ENCODE measurements around the gene KSR1.
"Not testable (repeated sequence)": the region's sequence is repeated elsewhere in the genome, so short reads cannot be mapped to it uniquely, and the experiment has no call there.

KSR1 gene

DNA sequence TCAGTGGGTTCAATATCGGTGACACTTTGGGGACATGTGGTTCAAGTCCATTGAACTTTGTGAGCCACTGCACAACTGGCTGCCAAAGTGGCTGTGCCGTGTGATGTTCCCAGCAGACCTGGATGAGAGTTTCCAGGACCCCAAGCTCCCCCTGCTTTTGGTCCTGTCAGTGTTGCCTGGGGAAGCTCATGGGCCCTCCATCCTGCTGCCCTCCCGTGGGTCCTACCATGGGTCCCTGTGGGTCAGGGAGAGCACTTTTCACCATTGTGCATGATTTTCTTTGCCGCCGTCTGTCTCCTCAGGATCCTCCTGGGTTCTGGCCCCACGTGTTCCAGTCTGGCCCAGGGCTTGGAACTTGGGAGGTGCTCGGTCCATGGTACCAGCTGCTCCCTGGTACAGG is 212.9 kb downstream of the KSR1 start:
- CTCF ChIA-PET: interaction anchor here (1.3 kb wide), 1 partner anchor 14 kb away, joined by 8 read pairs; no protein-coding TSS in a partner anchor
- TF ChIP-seq NFRKB (IDR thresholded peaks at IDR 0.05) (no peak), FOXM1 (IDR thresholded peaks at IDR 0.05; ENCODE audit: borderline replicate concordance) (no peak), FOXA1 (IDR thresholded peaks at IDR 0.05) (no peak), HDGF (IDR thresholded peaks at IDR 0.05; ENCODE audit: borderline replicate concordance) (no peak), BHLHE40 (IDR thresholded peaks at IDR 0.05; ENCODE audit: borderline replicate concordance) (no peak), CTBP1 (IDR thresholded peaks at IDR 0.05; ENCODE audit: borderline replicate concordance) (no peak), L3MBTL2 (conservative IDR thresholded peaks at IDR 0.05) (no peak), FOXK2 (IDR thresholded peaks at IDR 0.05) (no peak), ARNT (IDR thresholded peaks at IDR 0.05) (no peak)
- TF ChIP-seq, protein P1, sequence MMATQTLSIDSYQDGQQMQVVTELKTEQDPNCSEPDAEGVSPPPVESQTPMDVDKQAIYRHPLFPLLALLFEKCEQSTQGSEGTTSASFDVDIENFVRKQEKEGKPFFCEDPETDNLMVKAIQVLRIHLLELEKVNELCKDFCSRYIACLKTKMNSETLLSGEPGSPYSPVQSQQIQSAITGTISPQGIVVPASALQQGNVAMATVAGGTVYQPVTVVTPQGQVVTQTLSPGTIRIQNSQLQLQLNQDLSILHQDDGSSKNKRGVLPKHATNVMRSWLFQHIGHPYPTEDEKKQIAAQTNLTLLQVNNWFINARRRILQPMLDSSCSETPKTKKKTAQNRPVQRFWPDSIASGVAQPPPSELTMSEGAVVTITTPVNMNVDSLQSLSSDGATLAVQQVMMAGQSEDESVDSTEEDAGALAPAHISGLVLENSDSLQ (IDR thresholded peaks at IDR 0.05): no peak
- POLR2A ChIA-PET: no interaction called here
- DNase-seq (ENCODE audit: extremely low spot score): no peak

DNA sequence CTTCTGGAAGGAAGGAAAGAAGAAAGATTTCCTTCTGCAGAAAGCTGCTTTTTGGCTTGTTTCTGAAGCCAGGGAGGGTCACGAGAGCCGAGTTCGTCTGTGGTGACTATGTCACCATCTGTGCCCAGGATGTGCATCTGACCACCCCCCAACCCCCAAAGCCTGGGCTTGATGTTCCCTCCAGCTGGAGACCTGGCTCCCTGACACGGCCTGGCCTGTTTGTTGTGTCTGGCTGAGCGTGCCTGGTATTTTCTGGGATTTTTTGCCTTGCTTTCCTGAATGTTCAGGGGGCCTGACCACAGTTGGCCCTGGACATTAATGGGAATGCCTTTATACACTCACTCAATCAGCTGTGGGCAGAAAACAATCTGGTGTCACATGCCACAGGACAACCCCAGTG is 213.6 kb downstream of the KSR1 start:
- ChIA-PET CTCF (interaction anchor here (1.3 kb wide), 1 partner anchor 15 kb away, joined by 8 read pairs; no protein-coding TSS in a partner anchor), POLR2A (no interaction called here)
- DNase-seq (ENCODE audit: extremely low spot score): no peak
- TF ChIP-seq L3MBTL2 (conservative IDR thresholded peaks at IDR 0.05) (no peak), ZNF384 (IDR thresholded peaks at IDR 0.05) (no peak), CTBP1 (IDR thresholded peaks at IDR 0.05; ENCODE audit: borderline replicate concordance) (no peak), SP1 (IDR thresholded peaks at IDR 0.05) (no peak)

DNA sequence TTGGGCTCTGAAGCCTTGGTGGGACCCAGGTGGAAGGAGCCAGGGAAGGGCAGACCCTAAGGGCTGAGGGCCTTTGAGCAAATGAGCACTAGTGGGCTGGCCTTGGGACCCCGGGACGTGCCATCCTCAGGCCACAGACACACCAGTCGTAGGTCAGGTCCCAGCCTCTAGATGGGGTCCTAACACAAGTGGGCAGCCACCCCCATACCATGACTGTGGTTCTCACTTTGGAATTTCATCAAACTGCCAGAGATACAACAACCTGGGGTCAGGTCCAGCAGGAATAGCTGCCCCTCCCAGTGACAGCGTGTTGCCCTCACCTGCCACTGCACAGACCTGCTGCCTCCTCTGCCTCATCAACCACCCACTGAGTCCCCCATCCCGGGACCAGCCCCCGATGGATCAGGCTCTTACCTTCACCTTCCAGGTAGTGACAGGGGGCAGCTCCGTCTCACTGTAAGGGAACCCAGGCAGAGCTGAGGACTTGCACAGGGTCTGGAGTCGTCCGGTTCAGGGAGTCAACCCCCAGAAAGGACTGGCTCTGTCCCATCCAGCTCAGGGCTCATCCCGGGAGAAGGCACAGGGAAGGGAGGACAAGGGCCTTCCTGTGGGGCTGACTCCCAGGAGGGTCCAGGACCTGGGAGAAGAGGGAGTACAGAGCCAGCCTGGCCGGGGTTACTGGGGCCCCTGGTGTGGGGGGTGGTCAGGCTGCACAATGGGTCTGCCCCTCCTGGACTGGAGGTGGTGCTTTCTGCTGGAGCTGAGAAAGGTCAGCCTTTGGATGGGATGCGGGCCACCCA is 214.7 kb downstream of the KSR1 start:
- no peak for TF ChIP-seq HDGF (IDR thresholded peaks at IDR 0.05; ENCODE audit: borderline replicate concordance)
- no peak for TF ChIP-seq FOXK2 (IDR thresholded peaks at IDR 0.05)
- no peak for TF ChIP-seq FOXM1 (IDR thresholded peaks at IDR 0.05; ENCODE audit: borderline replicate concordance)
- TF ChIP-seq NFRKB (IDR thresholded peaks at IDR 0.05): no peak
- TF ChIP-seq FOXA1 (IDR thresholded peaks at IDR 0.05): no peak
- no peak for TF ChIP-seq CTBP1 (IDR thresholded peaks at IDR 0.05; ENCODE audit: borderline replicate concordance)
- no peak for TF ChIP-seq TARDBP (IDR thresholded peaks at IDR 0.05)
- TF ChIP-seq LEF1 (IDR thresholded peaks at IDR 0.05; ENCODE audit: borderline replicate concordance): no peak
- TF ChIP-seq ZNF384 (IDR thresholded peaks at IDR 0.05): no peak
- no peak for TF ChIP-seq ELF4 (IDR thresholded peaks at IDR 0.05)
- TF ChIP-seq L3MBTL2 (conservative IDR thresholded peaks at IDR 0.05): no peak
- no peak for TF ChIP-seq BHLHE40 (IDR thresholded peaks at IDR 0.05; ENCODE audit: borderline replicate concordance)
- no peak for TF ChIP-seq ARNT (IDR thresholded peaks at IDR 0.05)
- TF ChIP-seq, protein P1 (IDR thresholded peaks at IDR 0.05): no peak
- no peak for TF ChIP-seq SP1 (IDR thresholded peaks at IDR 0.05)
- TF ChIP-seq SUZ12 (IDR thresholded peaks at IDR 0.05): no peak
- ChIA-PET CTCF (no interaction called here), POLR2A (no interaction called here)
- DNase-seq (ENCODE audit: extremely low spot score): no peak

DNA sequence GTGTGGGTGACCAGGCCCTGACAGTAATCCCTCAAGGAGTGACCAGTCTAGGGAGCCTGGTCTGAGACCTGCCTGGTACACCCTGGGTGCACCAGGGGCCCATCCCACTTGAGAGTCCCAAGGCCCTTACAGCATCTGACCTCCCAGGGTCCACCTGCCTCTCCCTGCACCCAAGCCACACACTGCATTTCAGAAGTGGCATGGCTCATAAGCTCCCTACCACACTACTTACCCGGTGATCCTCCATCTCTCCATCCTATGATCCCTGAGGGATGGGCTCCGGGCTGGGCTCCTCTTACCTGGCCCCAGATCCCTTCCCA is 215.3 kb downstream of the KSR1 start:
- POLR2A ChIA-PET: no interaction called here
- CTCF ChIA-PET: interaction anchor here (0.6 kb wide), 1 partner anchor 55 kb away, joined by 3 read pairs; no protein-coding TSS in a partner anchor
- TF ChIP-seq, protein P1 (IDR thresholded peaks at IDR 0.05): no peak
- TF ChIP-seq TARDBP (IDR thresholded peaks at IDR 0.05) (no peak), FOXM1 (IDR thresholded peaks at IDR 0.05; ENCODE audit: borderline replicate concordance) (no peak), ELF4 (IDR thresholded peaks at IDR 0.05) (no peak), FOXK2 (IDR thresholded peaks at IDR 0.05) (no peak), HDGF (IDR thresholded peaks at IDR 0.05; ENCODE audit: borderline replicate concordance) (no peak), CTBP1 (IDR thresholded peaks at IDR 0.05; ENCODE audit: borderline replicate concordance) (no peak), NFRKB (IDR thresholded peaks at IDR 0.05) (no peak), BHLHE40 (IDR thresholded peaks at IDR 0.05; ENCODE audit: borderline replicate concordance) (no peak)
- no peak for DNase-seq (ENCODE audit: extremely low spot score)

DNA sequence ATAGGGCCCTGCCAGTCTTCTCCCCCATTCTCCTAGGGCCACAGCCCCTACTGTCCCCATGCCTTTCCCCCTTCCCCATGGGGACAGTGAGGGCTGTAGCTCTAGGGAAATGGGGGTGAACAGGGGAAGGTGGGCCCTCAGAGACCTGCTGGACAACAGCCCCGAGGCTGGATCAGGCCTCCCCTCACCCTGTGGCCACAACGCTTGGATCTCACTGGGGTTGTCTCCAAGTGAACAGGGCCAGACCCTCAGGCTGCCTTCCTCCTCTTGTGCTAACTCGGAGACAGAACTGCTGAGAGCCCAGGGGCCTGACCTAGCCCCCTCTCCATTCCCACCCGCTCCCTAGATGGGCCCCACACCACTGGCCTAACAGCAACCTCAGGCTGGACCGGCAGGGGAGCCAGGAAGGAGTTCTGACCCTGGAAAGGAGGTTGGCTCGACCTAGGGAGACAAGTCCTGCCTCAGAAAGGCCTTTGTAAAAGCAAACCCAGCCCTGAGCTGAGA is 215.8 kb downstream of the KSR1 start:
- POLR2A ChIA-PET; DNase-seq (ENCODE audit: extremely low spot score): not testable (repeated sequence)
- CTCF ChIA-PET: interaction anchor here (0.6 kb wide), 1 partner anchor 56 kb away, joined by 3 read pairs; no protein-coding TSS in a partner anchor

DNA sequence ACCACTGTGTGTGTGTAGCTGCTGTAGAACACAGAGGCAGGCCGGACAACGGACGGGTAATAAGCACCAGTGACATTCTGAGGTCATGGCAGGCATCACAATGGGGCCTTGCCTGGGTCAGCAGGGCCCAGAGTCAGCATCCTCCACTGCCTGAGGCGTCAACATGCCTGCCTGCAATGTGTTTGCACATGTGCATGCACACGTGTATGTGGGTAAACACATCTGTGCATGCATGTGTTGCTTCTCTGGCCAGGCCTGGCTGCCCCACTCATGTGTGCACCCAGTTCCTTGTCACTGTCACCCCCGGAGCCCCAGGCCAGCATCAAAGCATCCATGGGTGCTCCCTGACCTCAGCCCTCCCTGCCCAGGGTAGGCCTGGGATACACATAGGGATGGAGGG is 218.1 kb downstream of the KSR1 start:
- DNase-seq (ENCODE audit: extremely low spot score): no peak
- TF ChIP-seq CTBP1 (IDR thresholded peaks at IDR 0.05; ENCODE audit: borderline replicate concordance) (no peak), ARNT (IDR thresholded peaks at IDR 0.05) (no peak), ELF4 (IDR thresholded peaks at IDR 0.05) (no peak), SP1 (IDR thresholded peaks at IDR 0.05) (no peak), SUZ12 (IDR thresholded peaks at IDR 0.05) (no peak)
- CTCF ChIA-PET: interaction anchor here (1.2 kb wide), 1 partner anchor 82 kb away, joined by 3 read pairs; no protein-coding TSS in a partner anchor
- POLR2A ChIA-PET: no interaction called here
